ENCODE data around the gene OR1G1.
"Not testable (repeated sequence)": the region's sequence is repeated elsewhere in the genome, so short reads cannot be mapped to it uniquely, and the experiment has no call there.

OR1G1 gene

DNA sequence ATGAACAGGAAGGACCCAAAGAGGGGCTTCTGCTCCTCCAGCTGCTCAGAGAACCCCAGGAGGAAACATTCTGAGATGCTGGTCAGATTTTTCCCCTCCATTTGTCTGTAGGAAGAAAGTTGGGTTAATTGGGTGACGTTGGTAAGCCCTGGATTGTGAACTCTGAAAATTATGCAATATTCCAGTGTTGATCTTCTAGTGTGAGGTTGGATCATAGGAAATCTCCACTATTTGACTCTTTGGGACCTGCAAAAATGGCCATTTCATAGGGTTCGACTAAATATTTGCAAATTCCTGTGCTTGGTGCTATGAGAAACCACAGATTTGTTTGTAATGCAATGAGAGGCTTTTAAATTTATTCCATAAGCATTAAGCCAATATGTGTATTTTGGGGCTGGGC lies at the start of gene OR1G1:
TSS of gene OR1G1 (minus strand) at position 101 of the 400 bp plus-strand sequence. CDS start at position 101, 0 bp downstream.
- no peak for DNase-seq

DNA sequence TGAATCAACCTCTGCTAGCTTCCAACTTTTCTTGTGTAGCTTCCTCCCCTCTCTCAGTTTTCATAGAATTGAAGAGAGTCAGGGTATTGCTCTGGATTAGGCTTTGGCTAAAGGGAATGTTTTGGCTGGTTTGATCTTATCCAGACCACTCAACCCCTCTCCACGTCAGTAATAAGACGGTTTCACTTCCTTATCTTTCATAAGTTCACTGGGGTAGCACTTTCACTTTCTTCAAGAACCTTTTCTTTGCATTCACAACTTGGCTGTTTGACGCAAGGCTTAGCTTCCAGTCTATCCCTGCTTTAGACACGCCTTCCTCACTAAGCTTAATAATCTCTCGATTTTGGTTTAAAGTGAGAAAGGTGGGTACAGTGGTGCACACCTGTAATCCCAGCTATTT lies 40.2 kb upstream of the OR1G1 start:
- no peak for DNase-seq

DNA sequence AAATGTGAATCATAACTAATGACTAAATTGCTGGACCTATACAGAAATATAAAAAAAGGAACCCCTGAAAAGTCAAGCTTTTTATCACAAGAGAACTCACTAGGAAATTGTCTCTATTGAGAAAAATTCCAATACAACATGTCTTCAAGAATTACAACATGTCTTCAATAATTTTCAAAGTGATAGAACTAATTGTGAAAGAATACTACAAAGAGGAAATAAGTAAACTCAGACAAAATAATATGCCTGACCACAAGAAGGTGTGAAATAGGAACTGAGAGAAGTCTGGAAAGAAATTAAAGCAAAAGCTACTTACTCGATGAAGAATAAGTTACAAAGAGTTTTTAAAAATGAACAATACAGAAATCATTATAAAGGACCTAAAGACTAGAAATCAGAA lies 29.9 kb upstream of the OR1G1 start:
- no peak for DNase-seq

GRCh38 chr17:3137494-3137893 lies 10.1 kb upstream of the OR1G1 start:
- not testable (repeated sequence) for DNase-seq

GRCh38 chr17:3104322-3104721 lies 23.0 kb downstream of the OR1G1 start, which contains the start of gene OR1D2:
OR1D2 (minus strand) TSS chr17:3104422; CDS start chr17:3092996, 11,426 bp downstream.
- DNase-seq: no peak

Data from stimulated activated naive CD4-positive, alpha-beta T cell treated with Interleukin-2 at 50 U/mL for 16 hours (primary cell).